HEK293T (cell line): Measurements from ENCODE around the gene RNF208.

Source experiments
- CTBP1 ChIP-seq: fragments of 450-650 bp; IDR thresholded peaks from 2 replicates; pipeline ENCODE4 v1.6.1; 2016; ENCODE audit warnings: borderline replicate concordance
- NFRKB ChIP-seq: fragments of 450-650 bp; IDR thresholded peaks from 2 replicates; pipeline ENCODE4 v1.6.1; 2016; ENCODE audit warnings: mild to moderate bottlenecking, moderate library complexity
- SP1 ChIP-seq: fragments of 450-650 bp; IDR thresholded peaks from 2 replicates; pipeline ENCODE4 v1.6.1; 2017
- TARDBP ChIP-seq: fragments of 450-650 bp; IDR thresholded peaks from 2 replicates; pipeline ENCODE4 v1.6.1; 2016

GRCh38 chr9:137255448-137256114 is 33.5 kb upstream of the RNF208 start:
- TF ChIP-seq SP1 (no peak), CTBP1 (no peak), TARDBP (no peak), NFRKB (no peak)
